Right cardiac atrium (tissue), 5 donors: Measurements from ENCODE around the gene TBC1D10A. TPM values are rescaled to one million over a fixed set of nuclear protein-coding genes. Genes with fewer than 3 reads are reported as not detected.

Experiments
- ATAC-seq, 2 donors: fragments of 200-7000 bp; cut with Tn5 transposase; one replicate each; pipeline versions ENCODE4 v1.8.0 to v1.9.1; 2020; ENCODE audit warnings: moderate library complexity in 2 of 2, mild to moderate bottlenecking in 1 of 2
- DNase-seq, 3 donors: peaks; one replicate each; pipeline ENCODE4 v3.0.0-alpha.2; 2020
- H3K27ac ChIP-seq: one replicate; pipeline ENCODE4 v1.5.1; 2013; ENCODE audit warnings: mild to moderate bottlenecking, low read length, control low read depth, moderate library complexity
- H3K27me3 ChIP-seq: one replicate; pipeline ENCODE4 v1.6.1; 2013; ENCODE audit not compliant: control insufficient read depth, insufficient read depth
- H3K4me1 ChIP-seq: one replicate; pipeline ENCODE4 v1.6.1; 2013; ENCODE audit warnings: low read length; ENCODE audit not compliant: control insufficient read depth, insufficient read depth
- H3K4me3 ChIP-seq: one replicate; pipeline ENCODE4 v1.5.1; 2013; ENCODE audit warnings: low read length, control low read depth
- H3K9me3 ChIP-seq: one replicate; pipeline ENCODE4 v1.6.1; 2013; ENCODE audit warnings: low read length; ENCODE audit not compliant: control insufficient read depth
- WGBS: extraction: QIAGEN DNeasy Blood & Tissue Kit; methylation state at CpG from one replicate; pipeline ENCODE4 v1.1.7; 2013; 5-methylcytosine and 5-hydroxymethylcytosine counted together
- intact Hi-C, 4 donors: fragments of 100-400 bp; cut with DNase I; formaldehyde crosslinking; loops; one replicate each; pipeline versions ENCODE4 v1.11.0 to v1.14.0; 2022 to 2023
- polyA plus RNA-seq: library from polyadenylated mRNA; stranded (reverse); fragments of 200-250 nt; gene quantifications from one replicate; pipeline ENCODE4 v1.2.3, GENCODE V29; 2013
- total RNA-seq, 4 donors: library from RNA; stranded (reverse); fragmentation: NEBNext Ultra II Directional; extraction: Animal tissue kit (Norgen Biotek cat#: 25700); gene quantifications; one replicate each; pipeline ENCODE4 v1.2.1, GENCODE V29; 2021
- donor health status: healthy with polysubstance abuse.
- donor health status: DM: no; HTN: yes; CAD: no.
- donor health status: DM: no; HTN: no; CAD: no.
- donor health status: DM: no; HTN: yes; CAD: no; lungs with severe emphysema.
- donor health status: DM: yes; HTN: yes; CAD: no.

The TBC1D10A gene
- total and polyA plus RNA-seq, 5 donors: 5.4 to 9.1 (median 7.9) TPM

- Histone ChIP-seq H3K4me1 (no peaks in the 10 kb centered on the region), H3K9me3 (no peaks in the 10 kb centered on the region), H3K27me3 (no peaks in the 10 kb centered on the region), H3K27ac (no peak overlapping the region), H3K4me3 (peak overlapping the region; percentile 41)
- DNase-seq: no peak
- no peak for ATAC-seq
- WGBS: 56% methylated on average over 15 of the region's 15 CpGs
- intact Hi-C loops: no loop called here
Observed at GRCh38 chr22:30245181-30245984, 81.4 kb downstream of the TBC1D10A start.

- WGBS: 94% methylated on average over 5 of the region's 5 CpGs
- intact Hi-C loops: no loop called here
- no peak overlapping the region for H3K4me3 ChIP-seq
- DNase-seq: no peak
- no peak for ATAC-seq
- no peaks in the 10 kb centered on the region for H3K4me1 ChIP-seq
- H3K27ac ChIP-seq: no peak overlapping the region
- H3K27me3 ChIP-seq: no peaks in the 10 kb centered on the region
- H3K9me3 ChIP-seq: no peaks in the 10 kb centered on the region
Observed at GRCh38 chr22:30244641-30245040, 82.1 kb downstream of the TBC1D10A start.

- ATAC-seq: no peak
- H3K27me3 ChIP-seq: no peaks in the 10 kb centered on the region
Observed at GRCh38 chr22:30244066-30244465, 82.7 kb downstream of the TBC1D10A start.

GRCh38 chr22:30243661-30244060, 83.1 kb downstream of the TBC1D10A start:
- no peak overlapping the region for H3K27ac ChIP-seq
- H3K9me3 ChIP-seq: no peaks in the 10 kb centered on the region
- WGBS: 94% methylated on average over 22 of the region's 22 CpGs
- no peak for DNase-seq
- H3K4me1 ChIP-seq: no peaks in the 10 kb centered on the region
- ATAC-seq: no peak
- intact Hi-C loops: no loop called here
- no peak overlapping the region for H3K4me3 ChIP-seq
- no peaks in the 10 kb centered on the region for H3K27me3 ChIP-seq

More at GRCh38 chr22:30244066-30244465, 82.7 kb downstream of the TBC1D10A start:
- Histone ChIP-seq H3K27ac (no peak overlapping the region), H3K4me3 (no peak overlapping the region), H3K9me3 (no peaks in the 10 kb centered on the region), H3K4me1 (no peaks in the 10 kb centered on the region)
- no peak for DNase-seq
- intact Hi-C loops: no loop called here
- 96% methylated on average over 10 of the region's 10 CpGs for WGBS

Other genes with a start within 250 kb of the TBC1D10A start
- not detected for gene HORMAD2, start 246.5 kb downstream of the TBC1D10A start, total RNA-seq
- not detected for gene HORMAD2, start 246.5 kb downstream of the TBC1D10A start, polyA plus RNA-seq
- gene LIF, start 80.2 kb downstream of the TBC1D10A start, total RNA-seq: 1 to 10 TPM in 1 of 4 donors, under 1 TPM in 3; 0.09 to 3.7 (median 0.43) TPM
- gene LIF, start 80.2 kb downstream of the TBC1D10A start, polyA plus RNA-seq: 0.54 TPM
- 1 to 10 TPM in 1 of 4 donors, under 1 TPM in 3; 0.17 to 1.5 (median 0.26) TPM for gene OSM, start 60.1 kb downstream of the TBC1D10A start, total RNA-seq
- 0.81 TPM for gene OSM, start 60.1 kb downstream of the TBC1D10A start, polyA plus RNA-seq
- gene CASTOR1, start 37.4 kb downstream of the TBC1D10A start, total RNA-seq: 1 to 10 TPM; 7.0 to 9.0 (median 7.4) TPM
- gene CASTOR1, start 37.4 kb downstream of the TBC1D10A start, polyA plus RNA-seq: 6.4 TPM
- gene SF3A1, start 30.0 kb upstream of the TBC1D10A start, total RNA-seq: 100 to 1,000 TPM; 105 to 110 (median 108) TPM
- 16.2 TPM for gene SF3A1, start 30.0 kb upstream of the TBC1D10A start, polyA plus RNA-seq
- 1 to 10 TPM in 3 of 4 donors, under 1 TPM in 1; 0.47 to 2.1 (median 1.4) TPM for gene CCDC157, start 30.1 kb upstream of the TBC1D10A start, total RNA-seq
- gene CCDC157, start 30.1 kb upstream of the TBC1D10A start, polyA plus RNA-seq: 0.66 TPM
- gene RNF215, start 60.5 kb upstream of the TBC1D10A start, total RNA-seq: 10 to 100 TPM in 3 of 4 donors, 1 to 10 TPM in 1; 8.7 to 17.0 (median 12.7) TPM
- gene RNF215, start 60.5 kb upstream of the TBC1D10A start, polyA plus RNA-seq: 5.7 TPM
- 1 to 10 TPM; 2.0 to 5.5 (median 3.5) TPM for gene SEC14L2, start 70.1 kb upstream of the TBC1D10A start, total RNA-seq
- 1.6 TPM for gene SEC14L2, start 70.1 kb upstream of the TBC1D10A start, polyA plus RNA-seq
- gene MTFP1, start 98.8 kb upstream of the TBC1D10A start, total RNA-seq: 10 to 100 TPM; 15.5 to 29.3 (median 18.6) TPM
- gene MTFP1, start 98.8 kb upstream of the TBC1D10A start, polyA plus RNA-seq: 38.9 TPM
- not detected for gene SEC14L3, start 145.1 kb upstream of the TBC1D10A start, total RNA-seq
- not detected for gene SEC14L3, start 145.1 kb upstream of the TBC1D10A start, polyA plus RNA-seq
- not detected for gene SEC14L4, start 178.8 kb upstream of the TBC1D10A start, total RNA-seq
- not detected for gene SEC14L4, start 178.8 kb upstream of the TBC1D10A start, polyA plus RNA-seq
- gene SEC14L6, start 219.8 kb upstream of the TBC1D10A start, total RNA-seq: under 1 TPM; 0.17 to 0.40 (median 0.23) TPM
- 0.20 TPM for gene SEC14L6, start 219.8 kb upstream of the TBC1D10A start, polyA plus RNA-seq
- gene GAL3ST1, start 247.7 kb upstream of the TBC1D10A start, total RNA-seq: under 1 TPM in 3 of 4 donors, not detected in 1; 0.17 to 0.93 (median 0.47) TPM
- gene GAL3ST1, start 247.7 kb upstream of the TBC1D10A start, polyA plus RNA-seq: 0.75 TPM